ENCODE results near the gene LEMD1.
A peak's percentile ranks its signal among the peaks of the same experiment; 100 is the strongest.

Gene LEMD1, protein sequence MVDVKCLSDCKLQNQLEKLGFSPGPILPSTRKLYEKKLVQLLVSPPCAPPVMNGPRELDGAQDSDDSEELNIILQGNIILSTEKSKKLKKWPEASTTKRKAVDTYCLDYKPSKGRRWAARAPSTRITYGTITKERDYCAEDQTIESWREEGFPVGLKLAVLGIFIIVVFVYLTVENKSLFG

DNA sequence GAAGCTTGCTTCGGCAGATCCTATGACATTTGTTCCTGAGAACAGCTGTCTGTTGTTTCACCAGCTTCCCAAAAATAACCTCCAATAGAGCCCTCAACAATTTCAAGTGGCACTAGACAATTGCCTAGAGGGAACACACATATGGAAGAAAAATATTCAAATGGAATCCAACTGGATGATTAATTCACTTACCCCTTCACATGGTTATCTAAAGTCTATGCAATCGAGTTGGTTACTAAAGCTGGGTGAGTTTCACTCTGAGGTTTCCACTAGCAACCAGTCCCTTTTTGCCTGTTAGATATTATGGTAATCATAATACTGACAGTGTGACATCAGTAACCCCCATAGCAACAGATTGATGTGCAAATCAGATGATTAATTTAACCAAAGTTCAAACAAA, at the start of gene LEMD1:
TSS of gene LEMD1 (minus strand) at position 259 of the 400 bp plus-strand sequence. CDS start 1,520 bp downstream, outside the sequence.
- no peak for DNase-seq

DNA sequence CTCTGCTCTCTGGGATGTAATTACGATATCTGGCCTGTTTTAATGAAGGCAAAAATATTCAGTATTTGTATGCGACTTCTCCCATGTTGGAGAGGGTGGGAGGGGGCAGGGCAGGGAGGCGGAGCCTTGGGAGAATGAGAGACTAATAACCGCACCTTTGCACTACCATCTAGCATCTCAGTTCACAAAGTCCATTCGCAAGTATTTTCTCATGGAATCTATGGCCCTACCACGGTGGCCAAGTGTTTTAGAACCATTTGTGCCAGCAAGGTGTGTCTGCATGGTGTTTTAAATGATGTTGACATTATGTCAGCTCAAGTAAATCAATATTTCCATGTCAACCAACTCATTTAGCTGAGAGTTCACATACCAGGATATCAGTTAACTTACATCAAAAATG, 48.3 kb upstream of the LEMD1 start:
- DNase-seq: no peak

DNA sequence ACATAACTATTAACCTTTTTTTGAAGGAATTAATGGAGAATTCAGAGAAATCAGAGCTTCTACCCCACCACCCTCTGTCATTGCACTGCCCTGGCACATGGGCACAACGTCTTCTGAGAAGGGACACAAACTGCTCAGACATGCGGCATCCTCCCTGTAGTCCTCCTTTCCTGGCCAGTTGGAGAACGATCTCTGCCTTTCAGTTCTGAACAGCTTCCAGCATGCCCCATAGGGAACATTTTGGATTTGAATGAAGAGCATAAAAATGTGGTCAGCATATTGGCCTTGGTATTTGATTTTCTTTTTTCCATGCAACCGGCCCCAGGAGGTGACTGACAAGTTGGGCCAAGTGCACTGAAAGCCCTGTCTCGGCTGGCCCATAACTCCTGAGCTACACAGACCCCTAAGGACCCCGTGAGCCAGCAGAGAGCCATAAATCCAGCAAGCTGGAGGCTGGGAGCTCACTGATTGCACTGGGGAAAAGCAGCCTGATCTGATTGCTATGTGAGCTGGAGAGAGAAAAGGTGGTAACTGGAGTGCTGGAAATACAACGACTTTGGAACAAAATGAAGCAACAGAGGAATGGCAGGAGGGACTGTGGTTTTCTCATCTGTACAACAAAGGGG, 44.9 kb upstream of the LEMD1 start:
- DNase-seq: no peak

DNA sequence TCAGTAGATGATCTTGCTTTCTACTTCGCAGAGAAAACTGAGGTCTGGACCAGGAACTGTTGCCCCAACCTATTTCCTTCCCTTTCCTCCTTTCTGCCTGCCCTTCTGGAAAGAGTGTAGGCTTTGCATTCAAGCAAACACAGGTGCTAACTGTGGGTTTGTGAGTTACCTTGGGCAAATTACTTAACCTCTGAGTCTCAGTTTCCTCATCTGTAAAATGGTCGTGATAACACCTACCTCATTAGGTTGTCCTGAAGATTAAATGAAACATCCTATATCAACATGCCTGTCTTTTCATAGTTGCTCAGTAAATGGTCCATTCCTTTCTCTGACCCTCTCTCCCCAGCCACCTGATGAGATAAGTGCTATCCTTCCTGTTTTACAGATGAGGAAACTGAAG, 43.5 kb upstream of the LEMD1 start:
- no peak for DNase-seq

DNA sequence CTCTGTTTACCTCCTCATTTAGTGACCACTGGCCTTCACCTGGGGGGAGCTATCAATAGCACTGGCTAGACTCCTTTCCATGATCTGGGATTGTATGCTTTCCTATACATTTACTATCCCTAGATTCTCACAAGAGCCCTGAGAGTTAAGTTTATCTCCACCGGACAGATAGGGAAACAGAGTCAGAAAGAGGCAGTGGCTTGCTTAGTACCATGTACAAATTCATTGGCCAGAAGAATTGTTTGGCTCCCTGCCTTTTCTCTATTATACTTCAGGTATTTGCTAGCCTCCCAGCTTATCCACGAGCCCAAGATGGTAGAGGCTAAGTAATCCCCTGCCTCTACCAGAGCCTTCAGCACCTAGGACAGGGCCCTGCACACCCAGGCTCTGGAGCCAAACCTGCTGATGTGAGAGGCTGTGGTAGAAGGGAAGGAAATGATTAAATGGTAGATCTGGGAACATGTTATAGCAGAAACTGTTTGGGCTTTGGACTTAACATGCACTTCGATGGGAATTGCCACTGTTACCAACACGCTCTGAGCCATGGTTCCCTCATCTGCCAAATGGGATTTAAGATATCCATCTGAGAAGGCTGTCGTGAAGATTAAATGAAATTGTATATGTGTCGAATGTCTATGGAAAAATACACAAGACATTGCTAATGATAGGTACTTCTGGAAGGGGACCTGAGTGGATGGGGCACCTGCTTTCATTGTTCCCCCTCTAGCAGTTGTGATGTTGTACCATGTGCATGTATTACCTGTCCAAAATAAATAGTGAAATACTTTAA, 37.1 kb upstream of the LEMD1 start:
- DNase-seq: no peak

DNA sequence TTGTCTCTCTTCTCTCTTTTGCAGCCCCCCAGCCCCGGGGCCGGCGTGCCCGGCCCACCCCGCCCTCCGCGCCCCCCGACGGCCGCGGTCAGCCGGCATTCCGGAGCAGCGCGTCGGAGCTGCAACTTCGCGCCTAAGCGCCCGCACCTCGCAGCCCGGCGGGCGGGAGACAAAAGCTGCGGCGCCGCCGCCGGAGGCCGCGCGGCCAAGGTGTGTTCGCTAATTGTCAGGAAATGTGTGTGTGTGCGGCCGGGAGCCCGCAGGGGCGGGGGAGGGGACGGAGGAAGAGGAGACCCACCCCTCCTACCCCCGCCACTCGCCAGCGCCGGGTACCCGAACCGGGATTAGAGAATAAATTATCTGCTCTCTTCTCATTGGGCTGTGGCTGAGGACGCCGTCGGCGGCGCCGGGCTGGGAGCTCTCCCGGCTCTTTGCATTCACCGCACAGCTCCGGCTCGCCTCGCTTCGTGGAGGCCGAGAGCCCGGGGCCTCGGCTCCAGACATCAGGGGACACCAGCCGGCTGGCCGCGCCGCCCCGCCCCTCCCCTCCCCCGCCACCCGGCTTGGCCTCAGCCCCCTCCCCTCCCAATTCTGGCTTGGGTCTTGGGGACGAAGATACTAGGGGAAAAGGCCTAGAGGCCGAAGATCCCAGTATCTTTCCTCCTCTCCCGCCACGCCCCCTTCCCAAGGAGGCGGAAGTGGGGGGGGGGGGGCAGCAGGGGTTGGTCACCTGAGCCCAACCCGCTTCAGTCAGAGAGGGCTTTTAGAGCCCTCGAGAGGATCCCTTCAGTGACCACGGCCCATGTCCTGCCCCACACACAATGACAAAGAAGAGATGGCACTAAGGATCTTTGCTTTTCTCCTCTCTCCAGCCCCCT, 35.3 kb upstream of the LEMD1 start:
- no peak for DNase-seq

DNA sequence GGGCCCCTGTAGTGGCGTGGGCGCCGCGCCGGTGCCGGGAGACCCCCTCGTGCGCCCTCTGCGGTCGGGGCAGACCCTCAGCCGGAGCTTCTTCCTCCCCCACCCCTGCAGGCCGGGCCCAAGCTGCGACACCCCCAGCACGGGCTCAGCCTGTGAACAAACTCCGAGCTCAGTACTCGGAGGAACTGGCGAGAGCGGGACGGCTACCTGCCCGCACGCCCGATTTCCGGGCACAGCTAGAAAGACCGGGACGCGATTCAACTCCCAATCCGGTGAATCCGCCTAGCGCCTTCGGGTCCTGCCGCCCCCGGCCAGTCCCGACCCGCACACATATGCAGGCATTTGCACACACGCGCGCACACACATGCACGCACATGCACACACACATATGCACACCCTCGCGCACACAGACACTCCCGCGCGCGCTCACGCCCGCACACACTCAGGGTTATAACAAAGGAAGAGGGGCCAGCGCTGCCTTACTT, 34.6 kb upstream of the LEMD1 start:
- no peak for DNase-seq

DNA sequence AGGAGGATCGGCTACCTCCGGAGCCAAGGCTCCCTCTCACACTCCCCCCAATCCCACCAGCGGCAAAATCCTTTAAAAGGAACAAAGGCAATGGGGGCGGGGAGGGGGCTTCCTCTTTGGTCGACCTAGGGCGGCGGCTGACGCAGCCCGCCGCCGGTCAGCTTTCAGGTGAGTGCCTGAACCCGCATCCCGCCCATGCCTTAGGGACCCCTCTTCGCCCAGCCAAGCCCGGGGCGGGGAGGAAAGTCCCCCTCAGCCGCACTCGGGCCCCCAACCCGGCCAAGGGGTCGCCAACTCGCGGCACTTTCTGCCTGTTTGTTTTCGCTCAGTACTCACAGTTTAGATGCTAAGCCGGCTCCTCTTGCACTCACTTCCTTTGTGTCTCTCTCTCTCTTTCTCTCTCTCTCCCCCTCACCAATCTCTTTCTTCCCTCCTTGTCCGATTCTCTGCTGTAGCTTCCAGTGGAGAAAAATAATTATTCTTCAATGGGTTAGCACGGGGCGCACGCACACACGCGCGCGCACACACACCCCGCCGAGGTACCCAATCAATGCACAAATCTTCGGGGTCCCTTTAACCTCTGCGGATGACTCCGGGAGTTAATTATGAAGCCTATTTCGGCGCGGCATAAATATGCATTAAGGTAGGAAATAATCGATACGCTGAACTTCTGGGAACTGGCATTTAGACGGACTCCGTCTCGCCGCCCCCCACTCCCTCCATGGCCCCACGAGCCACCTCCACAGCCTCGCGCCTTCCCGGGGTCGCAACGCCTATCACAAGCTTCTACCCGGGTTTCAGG, 33.9 kb upstream of the LEMD1 start, which contains the start of gene BLACAT1:
TSS of gene BLACAT1 (minus strand) at position 465 of the 802 bp plus-strand sequence.
- no peak for DNase-seq

DNA sequence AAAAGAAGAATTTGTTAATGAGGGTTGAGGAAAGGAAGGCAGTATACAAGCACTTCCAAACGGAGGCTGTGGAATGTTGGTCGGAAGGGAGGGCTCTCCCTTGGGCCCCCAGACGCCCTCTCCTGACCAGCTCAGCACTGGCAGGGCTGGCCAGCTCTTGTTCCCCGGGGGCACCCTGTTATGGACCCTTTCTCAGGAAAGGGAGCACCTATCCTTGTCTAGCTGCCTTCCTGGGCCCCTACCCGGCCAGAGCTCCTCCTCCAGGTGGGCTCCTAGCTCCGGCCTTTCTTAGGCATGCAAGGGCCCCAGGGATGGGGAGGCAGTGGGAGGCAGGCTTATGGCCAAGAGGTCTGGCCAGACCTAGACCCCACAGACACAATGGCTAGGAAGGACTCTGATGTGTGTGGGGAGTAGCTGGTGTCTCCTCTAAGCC, 33.1 kb upstream of the LEMD1 start:
- DNase-seq: no peak

DNA sequence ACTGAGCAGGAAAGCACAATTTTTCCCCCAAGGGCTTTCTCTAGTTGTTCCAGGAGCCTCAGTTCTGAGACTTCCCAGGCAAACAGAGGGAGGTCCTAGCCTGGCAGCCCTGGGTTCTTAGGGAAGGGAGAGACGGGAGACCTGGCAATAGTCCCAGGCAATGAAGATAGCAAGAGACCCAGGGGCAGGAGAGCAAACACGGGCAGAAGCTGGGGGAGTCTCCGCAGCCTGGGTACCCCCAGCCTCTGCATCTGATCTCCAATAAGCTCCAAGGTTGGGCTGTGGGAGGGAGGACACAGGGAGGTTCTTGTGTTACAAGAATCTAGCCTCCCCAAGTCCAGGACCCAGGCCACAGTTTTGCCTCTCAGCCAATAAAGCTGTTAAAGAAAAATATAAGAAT, 31.6 kb upstream of the LEMD1 start:
- DNase-seq: no peak

DNA sequence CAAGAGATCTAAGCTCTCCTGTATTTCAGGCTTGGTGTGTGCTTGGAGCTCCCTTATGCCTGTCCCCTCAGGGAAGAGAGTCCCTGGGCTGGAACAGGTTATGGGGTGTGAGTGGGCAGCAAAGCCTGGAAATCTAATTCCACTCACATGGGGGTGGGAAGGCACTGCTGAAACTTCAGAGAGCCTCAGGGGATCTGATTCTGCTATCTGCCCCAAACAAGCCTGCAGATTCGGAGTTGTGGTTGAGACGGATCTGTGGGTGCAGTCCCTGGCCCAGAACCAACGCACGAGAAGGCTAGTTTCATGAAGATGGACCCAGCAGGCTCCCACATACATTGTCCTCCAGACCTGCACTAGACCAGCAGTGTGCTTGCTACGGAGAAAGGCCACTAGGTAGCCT, 31.1 kb upstream of the LEMD1 start:
- DNase-seq: no peak

DNA sequence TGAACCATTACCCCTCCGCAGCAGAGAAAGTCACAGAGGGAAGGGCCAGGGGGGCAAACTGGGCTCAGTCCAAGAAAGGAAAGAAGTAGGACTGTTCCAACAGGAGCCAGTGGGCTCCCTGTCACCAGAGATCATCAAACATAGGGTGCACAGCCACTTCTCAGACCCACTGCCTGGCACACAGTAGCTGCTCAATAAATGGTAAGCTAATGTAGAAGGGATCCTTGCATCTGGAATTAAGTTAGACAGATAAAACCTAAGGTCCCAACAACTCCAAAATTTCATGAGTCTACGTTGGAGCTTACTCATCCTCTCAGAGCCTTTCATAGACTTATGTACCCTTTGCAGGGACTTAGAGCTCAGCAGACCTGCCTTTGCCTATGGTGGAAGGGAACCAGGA, 30.5 kb upstream of the LEMD1 start:
- DNase-seq: no peak

DNA sequence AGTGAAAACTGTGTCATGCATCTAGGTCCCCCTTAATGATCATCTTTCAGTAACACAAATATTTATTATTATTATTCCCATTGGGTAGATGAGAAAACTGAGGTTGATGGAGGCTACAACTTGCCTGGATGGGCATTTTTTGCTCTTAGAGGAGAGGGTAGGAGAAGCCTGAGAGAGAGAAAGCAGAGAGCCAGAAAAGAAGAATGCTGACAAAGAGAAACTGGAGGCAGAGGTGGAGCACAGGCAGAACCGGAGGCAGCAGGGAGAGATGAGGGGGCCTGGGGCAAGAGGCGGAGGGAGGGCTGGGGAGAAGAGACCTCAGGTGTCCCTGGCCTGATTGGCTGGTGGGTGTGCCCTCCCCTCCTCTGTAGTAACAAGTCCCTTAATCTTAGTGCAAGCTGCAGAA, 29.9 kb upstream of the LEMD1 start:
- no peak for DNase-seq

DNA sequence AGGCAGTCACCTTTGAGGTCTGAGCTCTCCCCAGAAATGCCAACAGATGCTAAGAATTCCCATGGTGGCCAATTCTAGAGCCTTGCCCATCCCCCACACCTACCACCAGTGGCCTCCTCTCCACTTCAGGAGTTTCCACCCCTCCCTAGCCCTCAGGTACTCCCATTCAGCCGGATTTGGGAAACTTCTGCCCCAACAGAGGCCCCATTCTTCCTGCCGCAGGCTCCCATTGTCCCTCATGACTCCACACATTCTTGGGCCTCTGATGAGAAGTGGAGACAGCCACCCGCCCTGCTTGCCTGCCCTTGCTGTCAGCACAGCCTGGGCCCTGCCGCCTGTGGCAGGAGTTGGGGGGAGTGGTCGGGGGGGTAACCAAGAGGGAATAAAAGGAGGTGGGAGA, 29.3 kb upstream of the LEMD1 start:
- no peak for DNase-seq

DNA sequence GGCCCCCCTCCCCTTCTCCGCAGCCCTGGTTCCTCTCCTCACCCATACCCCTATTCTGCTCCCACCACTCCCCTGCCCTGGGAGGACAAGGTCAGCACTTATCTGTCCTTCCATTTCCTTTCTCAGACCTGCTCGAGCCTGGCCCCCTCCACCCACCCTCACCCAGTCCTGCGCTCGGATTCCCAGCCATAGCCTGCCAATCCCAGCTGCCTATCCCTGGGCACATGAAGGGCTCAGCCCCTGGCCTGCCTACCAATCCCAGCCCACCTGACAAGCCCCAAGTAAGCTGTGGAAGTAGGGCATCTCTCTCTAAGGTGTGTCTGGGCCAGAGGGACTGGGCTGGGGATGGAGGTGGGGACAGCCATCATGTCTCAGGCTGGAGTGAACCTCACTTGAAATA, 28.6 kb upstream of the LEMD1 start:
- DNase-seq: no peak

DNA sequence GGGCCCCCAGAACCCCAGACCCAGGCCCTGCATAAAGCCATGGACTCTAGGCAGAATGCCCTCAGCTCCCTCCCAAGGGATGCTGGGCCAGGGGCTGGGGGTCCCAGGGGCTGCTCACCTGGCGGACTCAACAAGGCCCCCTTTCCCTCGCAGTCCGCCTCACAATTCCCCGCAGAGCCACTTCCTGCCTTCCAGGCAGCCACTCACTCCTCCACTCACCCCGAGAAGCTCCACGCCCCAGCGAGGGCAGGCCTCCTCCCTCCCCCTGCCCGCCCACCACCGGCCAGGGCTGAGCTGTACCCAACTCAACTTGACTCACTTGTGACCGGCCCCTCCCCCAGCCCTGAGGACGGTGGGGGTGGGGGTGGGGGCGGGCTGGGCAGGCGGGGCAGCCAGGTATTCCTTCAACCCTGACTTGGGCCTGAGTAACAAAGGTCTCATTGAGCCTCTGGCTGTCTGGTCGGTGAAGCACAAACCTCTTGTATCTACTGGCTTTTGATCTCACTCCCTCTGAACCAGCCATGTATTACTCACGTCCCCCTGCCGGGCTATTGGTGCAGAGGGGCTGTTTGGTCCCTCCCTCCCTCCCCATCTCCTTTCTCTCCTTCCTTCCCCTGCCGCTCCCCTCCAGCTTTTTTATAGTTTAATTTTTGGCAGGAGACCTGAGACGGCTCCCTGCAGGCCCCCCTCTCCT, 28.0 kb upstream of the LEMD1 start:
- DNase-seq: peak in 1 of 2 experiments; percentile 42

DNA sequence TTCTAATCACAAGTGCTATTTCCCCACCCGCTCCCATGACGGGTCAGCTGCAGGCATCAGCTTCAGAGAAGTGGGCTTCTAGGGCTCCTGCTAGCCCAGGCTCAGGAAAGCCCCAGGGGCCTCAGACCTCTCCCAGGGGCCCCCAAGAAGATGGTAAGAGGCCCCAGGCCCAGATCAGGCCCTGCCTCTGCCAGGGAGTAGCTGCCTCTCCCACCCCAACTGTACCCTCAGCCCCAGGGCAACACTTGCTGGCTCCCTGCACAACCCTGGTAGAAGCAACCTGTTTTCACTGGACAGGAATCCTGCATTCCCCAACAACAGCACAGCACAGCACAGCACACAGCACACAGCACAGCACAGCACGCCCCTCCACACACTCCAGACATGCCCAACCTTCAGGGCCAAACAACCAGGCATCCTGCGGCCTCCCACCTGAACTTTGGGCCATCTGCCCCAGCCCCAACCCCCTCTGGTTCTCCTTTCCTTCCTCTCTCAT, 27.4 kb upstream of the LEMD1 start:
- DNase-seq: no peak

DNA sequence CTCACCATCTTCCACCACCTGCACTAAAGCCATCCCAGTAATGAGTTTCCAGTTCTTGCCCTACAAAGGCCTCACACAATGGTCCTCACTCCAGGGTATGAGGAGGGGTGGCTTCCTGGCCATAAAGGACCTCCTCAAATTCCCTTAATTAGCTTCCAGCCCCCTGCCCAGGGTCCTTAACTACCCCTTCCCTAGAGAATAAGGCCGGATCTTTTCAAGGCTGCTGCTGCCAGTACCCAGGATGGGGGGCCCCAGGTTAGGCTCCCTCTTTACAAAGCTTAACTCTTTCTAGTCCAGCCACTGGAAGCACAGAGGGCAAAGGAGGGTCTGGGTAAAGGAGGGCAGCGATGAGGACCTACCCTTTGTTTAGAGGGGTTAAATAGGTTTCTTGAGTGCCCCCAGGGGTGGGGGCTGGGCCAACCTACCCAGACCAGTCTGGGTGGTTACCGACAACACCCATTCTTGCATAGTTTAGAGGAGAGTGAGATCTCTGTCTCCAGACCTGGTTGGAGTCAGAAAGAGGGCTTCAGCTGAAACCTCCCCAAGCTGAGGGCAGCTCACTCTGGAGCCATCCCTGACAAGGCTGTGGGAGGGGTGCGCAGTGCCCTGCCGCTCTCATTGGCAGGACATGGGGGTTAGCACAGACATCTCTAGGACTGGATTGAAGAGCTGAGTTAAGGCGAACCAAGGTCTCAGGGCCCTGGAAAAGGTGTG, 26.8 kb upstream of the LEMD1 start:
- no peak for DNase-seq

DNA sequence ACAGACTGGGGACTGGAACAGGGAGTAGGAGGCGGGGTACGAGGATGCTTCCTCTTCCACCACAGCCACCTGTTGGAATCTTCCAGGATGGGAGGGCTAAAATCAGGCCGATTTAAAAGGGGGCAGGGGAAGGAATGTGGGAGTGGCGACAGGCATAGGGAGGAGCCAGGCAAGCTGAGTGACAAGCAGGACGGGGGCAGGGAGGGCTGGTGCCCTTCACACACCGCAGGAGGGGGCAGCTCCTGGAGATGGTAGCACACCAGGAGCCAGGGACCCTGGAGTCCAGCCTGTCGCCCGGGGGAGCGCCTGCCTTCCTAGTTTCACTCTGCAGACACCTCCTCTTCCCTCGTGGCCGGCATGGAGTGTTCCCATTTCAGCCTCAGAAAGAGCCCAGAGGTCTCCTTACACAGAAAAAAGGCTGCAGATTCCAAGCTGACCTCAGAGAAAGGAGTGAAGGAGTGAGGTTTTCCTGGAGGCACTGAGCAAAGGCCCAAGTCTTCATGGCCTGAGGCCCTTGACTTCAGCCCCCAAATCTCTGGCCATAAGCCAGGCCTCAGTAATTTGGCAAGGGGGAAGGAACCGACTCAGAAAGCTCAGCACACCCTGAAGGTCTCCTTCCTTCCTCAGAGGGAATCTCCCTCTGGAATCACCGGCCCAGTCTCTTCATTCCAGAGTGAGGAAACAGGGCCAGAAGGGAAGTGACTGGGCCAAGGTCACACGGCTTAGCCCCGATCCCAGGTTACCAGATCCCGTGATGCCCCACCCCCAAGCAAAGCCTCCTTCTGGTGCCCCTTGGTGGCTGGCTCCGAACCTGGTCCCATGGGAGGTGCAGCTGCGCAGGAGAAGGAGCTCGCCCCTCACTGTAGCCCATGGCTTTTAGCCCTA, 25.8 kb upstream of the LEMD1 start:
- no peak for DNase-seq

All from stimulated activated CD4-positive, alpha-beta T cell treated with anti-CD3 and anti-CD28 coated beads, Interleukin-4, amount 100 ng/mL, for 4 hours (primary cell).